Stomach (tissue), 4 donors: ENCODE results near the gene MAFB.

Experiments used
- POLR2A ChIP-seq, 4 donors: fragments of 450-650 bp; IDR thresholded peaks; one replicate each; pipeline ENCODE4 v1.6.1; 2016; ENCODE audit warnings: antibody characterized with exemption in 4 of 4, control low read depth in 2 of 4, mild to moderate bottlenecking in 1 of 4, moderate library complexity in 1 of 4
- POLR2AphosphoS5 ChIP-seq, 3 donors: sonication (generic); formaldehyde crosslinking; IDR thresholded peaks; one replicate each; pipeline ENCODE4 v1.6.1; 2016; ENCODE audit warnings: antibody characterized with exemption in 3 of 3
- TF ChIP-seq, protein P1 (sequence below), 7 experiments: fragments of 450-650 bp in 4 of 7; fragments of 200-600 bp in 3 of 7; sonication (generic) in 3 of 7; IDR thresholded peaks; one replicate each; pipeline ENCODE4 v1.5.1; 2016 to 2019; ENCODE audit warnings: antibody characterized with exemption in 7 of 7, control low read depth in 2 of 7, mild to moderate bottlenecking in 1 of 7

DNA sequence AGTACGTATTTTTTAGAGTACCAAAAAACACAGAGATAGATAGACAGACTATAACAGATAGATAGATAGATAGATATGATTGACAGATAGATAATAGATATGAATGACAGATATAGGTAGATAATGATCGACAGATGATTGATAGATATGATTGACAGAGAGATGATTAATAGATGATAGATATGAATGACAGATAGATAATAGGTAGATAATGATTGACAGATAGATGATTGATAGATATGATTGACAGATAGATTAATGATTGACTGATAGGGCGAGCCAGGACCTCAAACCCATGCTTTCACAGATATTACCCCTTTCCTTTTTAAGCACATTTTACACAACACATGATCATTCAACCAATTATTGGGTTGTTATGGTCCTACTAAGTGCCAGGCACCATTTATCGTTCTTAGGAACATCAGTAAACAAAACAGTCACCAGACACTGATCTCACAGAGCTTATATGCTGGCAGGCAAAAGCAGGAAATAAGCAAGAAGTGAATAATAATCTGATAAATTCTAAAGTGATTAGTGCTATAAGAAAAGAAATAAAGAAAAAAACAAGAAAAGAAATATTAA lies 11.6 kb downstream of the MAFB start:
- TF ChIP-seq, protein P1, sequence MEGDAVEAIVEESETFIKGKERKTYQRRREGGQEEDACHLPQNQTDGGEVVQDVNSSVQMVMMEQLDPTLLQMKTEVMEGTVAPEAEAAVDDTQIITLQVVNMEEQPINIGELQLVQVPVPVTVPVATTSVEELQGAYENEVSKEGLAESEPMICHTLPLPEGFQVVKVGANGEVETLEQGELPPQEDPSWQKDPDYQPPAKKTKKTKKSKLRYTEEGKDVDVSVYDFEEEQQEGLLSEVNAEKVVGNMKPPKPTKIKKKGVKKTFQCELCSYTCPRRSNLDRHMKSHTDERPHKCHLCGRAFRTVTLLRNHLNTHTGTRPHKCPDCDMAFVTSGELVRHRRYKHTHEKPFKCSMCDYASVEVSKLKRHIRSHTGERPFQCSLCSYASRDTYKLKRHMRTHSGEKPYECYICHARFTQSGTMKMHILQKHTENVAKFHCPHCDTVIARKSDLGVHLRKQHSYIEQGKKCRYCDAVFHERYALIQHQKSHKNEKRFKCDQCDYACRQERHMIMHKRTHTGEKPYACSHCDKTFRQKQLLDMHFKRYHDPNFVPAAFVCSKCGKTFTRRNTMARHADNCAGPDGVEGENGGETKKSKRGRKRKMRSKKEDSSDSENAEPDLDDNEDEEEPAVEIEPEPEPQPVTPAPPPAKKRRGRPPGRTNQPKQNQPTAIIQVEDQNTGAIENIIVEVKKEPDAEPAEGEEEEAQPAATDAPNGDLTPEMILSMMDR (IDR thresholded peaks at IDR 0.05), result no peak
- TF ChIP-seq POLR2AphosphoS5 (IDR thresholded peaks at IDR 0.05) (no peak), POLR2A (IDR thresholded peaks at IDR 0.05) (no peak)
